ENCODE measurements around the gene PTEN.
"Not testable (repeated sequence)": the region's sequence is repeated elsewhere in the genome, so short reads cannot be mapped to it uniquely, and the experiment has no call there.

PTEN gene

GRCh38 chr10:87861953-87862678, 1.3 kb upstream of the PTEN start:
- Histone ChIP-seq H3K27ac (ENCODE audit: low read depth, low read length) (peak overlapping the region; percentile 65; the same call in 1 of the 2 replicates), H3K4me1 (ENCODE audit: control insufficient read depth, insufficient read depth, low read length) (peaks cover 14% of the 10 kb centered on the region), H3K4me3 (ENCODE audit: low read depth, low read length) (peak overlapping the region; percentile 95), H3K9me3 (ENCODE audit: control insufficient read depth, insufficient read depth, low read depth, low read length) (no peaks in the 10 kb centered on the region), H3K36me3 (ENCODE audit: control insufficient read depth, insufficient read depth, low read length) (no peaks in the 10 kb centered on the region), H3K9ac (ENCODE audit: low read length) (peak overlapping the region; percentile 79), H3K27me3 (ENCODE audit: control insufficient read depth, insufficient read depth, low read length) (no peaks in the 10 kb centered on the region)

- Histone ChIP-seq H3K9ac (ENCODE audit: low read length) (peak overlapping the region; percentile 79), H3K27ac (ENCODE audit: low read depth, low read length) (peak overlapping the region; percentile 65), H3K9me3 (ENCODE audit: control insufficient read depth, insufficient read depth, low read depth, low read length) (no peaks in the 10 kb centered on the region)
Observed at GRCh38 chr10:87862679-87863052, 759 bp upstream of the PTEN start.

GRCh38 chr10:87863951-87864495, 598 bp downstream of the PTEN start:
- H3K4me3 ChIP-seq (ENCODE audit: low read depth, low read length) = peak overlapping the region; percentile 95
- peak overlapping the region; percentile 65; the same call in 1 of the 2 replicates for H3K27ac ChIP-seq (ENCODE audit: low read depth, low read length)
- H3K4me1 ChIP-seq (ENCODE audit: control insufficient read depth, insufficient read depth, low read length) = peaks cover 14% of the 10 kb centered on the region
- peak overlapping the region; percentile 91 for H3K9ac ChIP-seq (ENCODE audit: low read length)
- H3K27me3 ChIP-seq (ENCODE audit: control insufficient read depth, insufficient read depth, low read length); H3K9me3 ChIP-seq (ENCODE audit: control insufficient read depth, insufficient read depth, low read depth, low read length); H3K36me3 ChIP-seq (ENCODE audit: control insufficient read depth, insufficient read depth, low read length): not testable (repeated sequence)

More at GRCh38 chr10:87862679-87863052, 759 bp upstream of the PTEN start:
- peak overlapping the region; percentile 95 for H3K4me3 ChIP-seq (ENCODE audit: low read depth, low read length)
- H3K27me3 ChIP-seq (ENCODE audit: control insufficient read depth, insufficient read depth, low read length) = no peaks in the 10 kb centered on the region
- peaks cover 14% of the 10 kb centered on the region for H3K4me1 ChIP-seq (ENCODE audit: control insufficient read depth, insufficient read depth, low read length)
- no peaks in the 10 kb centered on the region for H3K36me3 ChIP-seq (ENCODE audit: control insufficient read depth, insufficient read depth, low read length)

GRCh38 chr10:87864496-87865059, 1.2 kb downstream of the PTEN start:
- Histone ChIP-seq H3K27me3 (ENCODE audit: control insufficient read depth, insufficient read depth, low read length) (no peaks in the 10 kb centered on the region), H3K27ac (ENCODE audit: low read depth, low read length) (no peak overlapping the region), H3K36me3 (ENCODE audit: control insufficient read depth, insufficient read depth, low read length) (no peaks in the 10 kb centered on the region), H3K4me1 (ENCODE audit: control insufficient read depth, insufficient read depth, low read length) (peaks cover 14% of the 10 kb centered on the region), H3K4me3 (ENCODE audit: low read depth, low read length) (peak overlapping the region; percentile 80), H3K9ac (ENCODE audit: low read length) (peak overlapping the region; percentile 61), H3K9me3 (ENCODE audit: control insufficient read depth, insufficient read depth, low read depth, low read length) (no peaks in the 10 kb centered on the region)

- peak overlapping the region; percentile 61 for H3K9ac ChIP-seq (ENCODE audit: low read length)
- H3K27ac ChIP-seq (ENCODE audit: low read depth, low read length) = no peak overlapping the region
- H3K9me3 ChIP-seq (ENCODE audit: control insufficient read depth, insufficient read depth, low read depth, low read length) = no peaks in the 10 kb centered on the region
- H3K27me3 ChIP-seq (ENCODE audit: control insufficient read depth, insufficient read depth, low read length) = no peaks in the 10 kb centered on the region
- H3K4me1 ChIP-seq (ENCODE audit: control insufficient read depth, insufficient read depth, low read length) = peaks cover 15% of the 10 kb centered on the region
- no peaks in the 10 kb centered on the region for H3K36me3 ChIP-seq (ENCODE audit: control insufficient read depth, insufficient read depth, low read length)
- peak overlapping the region; percentile 80 for H3K4me3 ChIP-seq (ENCODE audit: low read depth, low read length)
Observed at GRCh38 chr10:87865241-87865881, 1.9 kb downstream of the PTEN start.

GRCh38 chr10:87866412-87866974, 3.1 kb downstream of the PTEN start:
- Histone ChIP-seq H3K27ac (ENCODE audit: low read depth, low read length) (no peak overlapping the region), H3K27me3 (ENCODE audit: control insufficient read depth, insufficient read depth, low read length) (no peaks in the 10 kb centered on the region), H3K36me3 (ENCODE audit: control insufficient read depth, insufficient read depth, low read length) (no peaks in the 10 kb centered on the region), H3K9me3 (ENCODE audit: control insufficient read depth, insufficient read depth, low read depth, low read length) (no peaks in the 10 kb centered on the region), H3K4me1 (ENCODE audit: control insufficient read depth, insufficient read depth, low read length) (0 out of 2 replicates have a peak, but pooled peaks cover 6% of the 10 kb centered on the region), H3K9ac (ENCODE audit: low read length) (no peak overlapping the region), H3K4me3 (ENCODE audit: low read depth, low read length) (peak overlapping the region; percentile 80)

GRCh38 chr10:87867453-87867852, 4.0 kb downstream of the PTEN start:
- H3K27me3 ChIP-seq (ENCODE audit: control insufficient read depth, insufficient read depth, low read length) = no peaks in the 10 kb centered on the region
- peak overlapping the region; percentile 80 for H3K4me3 ChIP-seq (ENCODE audit: low read depth, low read length)
- H3K27ac ChIP-seq (ENCODE audit: low read depth, low read length) = no peak overlapping the region
- H3K4me1 ChIP-seq (ENCODE audit: control insufficient read depth, insufficient read depth, low read length) = 0 out of 2 replicates have a peak, but pooled peaks cover 6% of the 10 kb centered on the region
- H3K36me3 ChIP-seq (ENCODE audit: control insufficient read depth, insufficient read depth, low read length) = no peaks in the 10 kb centered on the region
- H3K9ac ChIP-seq (ENCODE audit: low read length) = no peak overlapping the region
- H3K9me3 ChIP-seq (ENCODE audit: control insufficient read depth, insufficient read depth, low read depth, low read length) = no peaks in the 10 kb centered on the region

GRCh38 chr10:87868277-87868676, 4.9 kb downstream of the PTEN start:
- Histone ChIP-seq H3K4me3 (ENCODE audit: low read depth, low read length) (peak overlapping the region; percentile 80), H3K9ac (ENCODE audit: low read length) (no peak overlapping the region), H3K9me3 (ENCODE audit: control insufficient read depth, insufficient read depth, low read depth, low read length) (no peaks in the 10 kb centered on the region), H3K36me3 (ENCODE audit: control insufficient read depth, insufficient read depth, low read length) (no peaks in the 10 kb centered on the region), H3K27ac (ENCODE audit: low read depth, low read length) (no peak overlapping the region), H3K4me1 (ENCODE audit: control insufficient read depth, insufficient read depth, low read length) (0 out of 2 replicates have a peak, but pooled peaks cover 6% of the 10 kb centered on the region), H3K27me3 (ENCODE audit: control insufficient read depth, insufficient read depth, low read length) (no peaks in the 10 kb centered on the region)

GRCh38 chr10:87869139-87869538, 5.7 kb downstream of the PTEN start:
- H3K4me3 ChIP-seq (ENCODE audit: low read depth, low read length); H3K9me3 ChIP-seq (ENCODE audit: control insufficient read depth, insufficient read depth, low read depth, low read length); H3K9ac ChIP-seq (ENCODE audit: low read length); H3K36me3 ChIP-seq (ENCODE audit: control insufficient read depth, insufficient read depth, low read length); H3K27ac ChIP-seq (ENCODE audit: low read depth, low read length); H3K4me1 ChIP-seq (ENCODE audit: control insufficient read depth, insufficient read depth, low read length); H3K27me3 ChIP-seq (ENCODE audit: control insufficient read depth, insufficient read depth, low read length): not testable (repeated sequence)

GRCh38 chr10:87869773-87870551, 6.5 kb downstream of the PTEN start:
- H3K9me3 ChIP-seq (ENCODE audit: control insufficient read depth, insufficient read depth, low read depth, low read length) = no peaks in the 10 kb centered on the region
- no peak overlapping the region for H3K27ac ChIP-seq (ENCODE audit: low read depth, low read length)
- H3K27me3 ChIP-seq (ENCODE audit: control insufficient read depth, insufficient read depth, low read length) = no peaks in the 10 kb centered on the region
- H3K4me1 ChIP-seq (ENCODE audit: control insufficient read depth, insufficient read depth, low read length) = 0 out of 2 replicates have a peak, but pooled peaks cover 6% of the 10 kb centered on the region
- no peak overlapping the region for H3K4me3 ChIP-seq (ENCODE audit: low read depth, low read length)
- no peak overlapping the region for H3K9ac ChIP-seq (ENCODE audit: low read length)
- no peaks in the 10 kb centered on the region for H3K36me3 ChIP-seq (ENCODE audit: control insufficient read depth, insufficient read depth, low read length)
